A549 (cell line): ENCODE data around the gene PNMA1. TPM values are rescaled to one million over a fixed set of nuclear protein-coding genes. Genes with fewer than 3 reads are reported as not detected.
A peak's percentile ranks its signal among the peaks of the same experiment; 100 is the strongest.

Experiments used
- ATOH8 ChIP-seq: fragments of 250-450 bp; sonication (Bioruptor Pico); IDR thresholded peaks from 2 replicates; pipeline ENCODE4 v1.5.0; 2020; ENCODE audit warnings: low read depth, mild to moderate bottlenecking, moderate library complexity
- CHD2 ChIP-seq: fragments of 150-350 bp; IDR thresholded peaks from 2 replicates; pipeline ENCODE4 v1.6.1; 2014; ENCODE audit warnings: low read length; ENCODE audit not compliant: partially characterized antibody
- CHD4 ChIP-seq: fragments of 200-600 bp; sonication (generic); IDR thresholded peaks from 2 replicates; pipeline ENCODE4 v1.6.1; 2016; ENCODE audit warnings: antibody characterized with exemption, mild to moderate bottlenecking, borderline replicate concordance
- E2F6 ChIP-seq: IDR thresholded peaks from 2 replicates; pipeline ENCODE4 v1.6.1; 2012; ENCODE audit warnings: low read depth, borderline replicate concordance
- ELK1 ChIP-seq: fragments of 150-350 bp; IDR thresholded peaks from 2 replicates; pipeline ENCODE4 v1.6.1; 2014; ENCODE audit warnings: low read depth, mild to moderate bottlenecking, low read length
- ESRRA ChIP-seq: fragments of 150-350 bp; IDR thresholded peaks from 2 replicates; pipeline ENCODE4 v1.6.1; 2014; ENCODE audit warnings: mild to moderate bottlenecking, low read length, borderline replicate concordance
- GATA3 ChIP-seq: IDR thresholded peaks from 2 replicates; pipeline ENCODE4 v1.6.1; 2012; ENCODE audit warnings: borderline replicate concordance
- JUN ChIP-seq, 2 experiments: fragments of >200 bp; sonication (Bioruptor Twin); formaldehyde crosslinking; IDR thresholded peaks; 2 replicates in 1 of 2; 3 replicates in 1 of 2; pipeline ENCODE4 v1.6.1; 2016 to 2017
- JUNB ChIP-seq: fragments of >200 bp; sonication (Bioruptor Twin); formaldehyde crosslinking; IDR thresholded peaks from 2 replicates; pipeline ENCODE4 v1.6.1; 2016
- KDM1A ChIP-seq: fragments of 200-600 bp; sonication (generic); IDR thresholded peaks from 2 replicates; pipeline ENCODE4 v1.6.1; 2016; ENCODE audit warnings: low read depth, mild to moderate bottlenecking
- MAFK ChIP-seq: fragments of 450-650 bp; IDR thresholded peaks from 2 replicates; pipeline ENCODE4 v1.6.1; 2014; ENCODE audit not compliant: partially characterized antibody
- MAZ ChIP-seq: fragments of 150-350 bp; IDR thresholded peaks from 2 replicates; pipeline ENCODE4 v1.6.1; 2014; ENCODE audit warnings: antibody characterized with exemption, low read depth, low read length, borderline replicate concordance
- NFE2L2 ChIP-seq: fragments of 150-350 bp; conservative IDR thresholded peaks from 2 replicates; pipeline ENCODE4 v1.6.1; 2014; ENCODE audit warnings: low read length
- PBX3 ChIP-seq: IDR thresholded peaks from 2 replicates; pipeline ENCODE4 v1.6.1; 2012
- PHF8 ChIP-seq: fragments of 200-600 bp; sonication (generic); IDR thresholded peaks from 2 replicates; pipeline ENCODE4 v1.6.1; 2016; ENCODE audit warnings: low read depth, mild to moderate bottlenecking, antibody characterized with exemption, moderate library complexity, borderline replicate concordance
- RNF2 ChIP-seq: fragments of 200-600 bp; sonication (generic); IDR thresholded peaks from 2 replicates; pipeline ENCODE4 v1.6.1; 2016; ENCODE audit warnings: low read depth, mild to moderate bottlenecking, antibody characterized with exemption, moderate library complexity, borderline replicate concordance
- SMC3 ChIP-seq: fragments of >200 bp; sonication (Bioruptor Twin); formaldehyde crosslinking; IDR thresholded peaks from 3 replicates; pipeline ENCODE4 v1.6.1; 2018; ENCODE audit warnings: inconsistent platforms
- TP53 ChIP-seq: fragments of 250-450 bp; sonication (Bioruptor Pico); IDR thresholded peaks from 2 replicates; pipeline ENCODE4 v1.5.0; 2021; ENCODE audit warnings: mild to moderate bottlenecking, moderate library complexity
- USF2 ChIP-seq: fragments of 450-650 bp; IDR thresholded peaks from 2 replicates; pipeline ENCODE4 v1.6.1; 2014; ENCODE audit warnings: antibody characterized with exemption
- ZNF302 ChIP-seq: fragments of 250-450 bp; sonication (Bioruptor Pico); IDR thresholded peaks from 2 replicates; pipeline ENCODE4 v1.9.0; 2021; ENCODE audit warnings: inconsistent platforms, mild to moderate bottlenecking, moderate library complexity
- polyA plus RNA-seq, 4 experiments: library from polyadenylated mRNA; depleted of rRNA in 3 of 4; stranded (reverse); fragments of >200 nt; fragmentation: RNase III in 1 of 4; extraction: RNeasy Plus Mini Kit Qiagen cat#74134 plus additional on column Dnase treatment in 1 of 4; gene quantifications; 2 replicates in 3 of 4; 3 replicates in 1 of 4; pipeline ENCODE4 v1.2.3, GENCODE V29; 2011 to 2017
- TF ChIP-seq, protein P1 (sequence below): fragments of >200 bp; sonication (Bioruptor Twin); formaldehyde crosslinking; IDR thresholded peaks from 3 replicates; pipeline ENCODE4 v1.5.1; 2016

Gene PNMA1
- polyA plus RNA-seq, 2 of the 4 experiments (the other 2 are of a cell fraction), result 21.2 to 47.3 TPM

GRCh38 chr14:73723797-73724661 lies 9.8 kb upstream of the PNMA1 start (continued):
- TF ChIP-seq RNF2 (no peak), MAFK (no peak), MAZ (no peak), JUNB (no peak), ZNF302 (CRISPR knock-in tag) (no peak), USF2 (no peak), ESRRA (no peak), JUN (IDR thresholded peaks at IDR 0.05) (0 out of 5 replicates have a peak, but pooled peaks have one; percentile 33 to 47), E2F6 (no peak), PHF8 (no peak), ATOH8 (CRISPR knock-in tag) (no peak), CHD4 (no peak), PBX3 (no peak), KDM1A (no peak), CHD2 (no peak), GATA3 (no peak), SMC3 (0 out of 3 replicates have a peak, but pooled peaks have one; percentile 3), TP53 (CRISPR knock-in tag) (no peak), NFE2L2 (no peak), ELK1 (no peak)
- TF ChIP-seq, protein P1, sequence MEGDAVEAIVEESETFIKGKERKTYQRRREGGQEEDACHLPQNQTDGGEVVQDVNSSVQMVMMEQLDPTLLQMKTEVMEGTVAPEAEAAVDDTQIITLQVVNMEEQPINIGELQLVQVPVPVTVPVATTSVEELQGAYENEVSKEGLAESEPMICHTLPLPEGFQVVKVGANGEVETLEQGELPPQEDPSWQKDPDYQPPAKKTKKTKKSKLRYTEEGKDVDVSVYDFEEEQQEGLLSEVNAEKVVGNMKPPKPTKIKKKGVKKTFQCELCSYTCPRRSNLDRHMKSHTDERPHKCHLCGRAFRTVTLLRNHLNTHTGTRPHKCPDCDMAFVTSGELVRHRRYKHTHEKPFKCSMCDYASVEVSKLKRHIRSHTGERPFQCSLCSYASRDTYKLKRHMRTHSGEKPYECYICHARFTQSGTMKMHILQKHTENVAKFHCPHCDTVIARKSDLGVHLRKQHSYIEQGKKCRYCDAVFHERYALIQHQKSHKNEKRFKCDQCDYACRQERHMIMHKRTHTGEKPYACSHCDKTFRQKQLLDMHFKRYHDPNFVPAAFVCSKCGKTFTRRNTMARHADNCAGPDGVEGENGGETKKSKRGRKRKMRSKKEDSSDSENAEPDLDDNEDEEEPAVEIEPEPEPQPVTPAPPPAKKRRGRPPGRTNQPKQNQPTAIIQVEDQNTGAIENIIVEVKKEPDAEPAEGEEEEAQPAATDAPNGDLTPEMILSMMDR, result peak; percentile 23; the same call in 2 of the 3 replicates
